GM19023 (cell line): ENCODE results near the gene HFM1.
"Not testable (repeated sequence)": the region's sequence is repeated elsewhere in the genome, so short reads cannot be mapped to it uniquely, and the experiment has no call there.

Source experiments
- ATAC-seq: cut with Tn5 transposase; IDR thresholded peaks from one replicate; pipeline ENCODE4 v1.9.1; 2021; ENCODE audit warnings: mild to moderate bottlenecking, moderate library complexity; ENCODE audit not compliant: unreplicated experiment

Gene HFM1

GRCh38 chr1:91349524-91349923, 55.1 kb downstream of the HFM1 start:
- ATAC-seq, result no peak

- no peak for ATAC-seq
These were observed 57.8 kb downstream of the HFM1 start for GRCh38 chr1:91346824-91347223.

- no peak for ATAC-seq
These were observed 59.1 kb downstream of the HFM1 start for GRCh38 chr1:91345395-91346005.

GRCh38 chr1:91338501-91338900, 66.1 kb downstream of the HFM1 start:
- no peak for ATAC-seq

GRCh38 chr1:91335603-91336002, 69.0 kb downstream of the HFM1 start:
- ATAC-seq, result no peak

GRCh38 chr1:91334856-91335255, 69.8 kb downstream of the HFM1 start:
- ATAC-seq, result no peak

- ATAC-seq, result no peak
These were observed 79.2 kb downstream of the HFM1 start for GRCh38 chr1:91325456-91325855.

GRCh38 chr1:91314643-91315042, 90.0 kb downstream of the HFM1 start:
- no peak for ATAC-seq

- ATAC-seq, result no peak
These were observed 93.0 kb downstream of the HFM1 start for GRCh38 chr1:91311672-91312071.

- no peak for ATAC-seq
These were observed 96.1 kb downstream of the HFM1 start for GRCh38 chr1:91308544-91308943.

GRCh38 chr1:91307784-91308409, 96.7 kb downstream of the HFM1 start:
- ATAC-seq, result no peak

- ATAC-seq, result no peak
These were observed 101.5 kb downstream of the HFM1 start for GRCh38 chr1:91303165-91303564.

- ATAC-seq, result not testable (repeated sequence)
These were observed 115.6 kb downstream of the HFM1 start for GRCh38 chr1:91288843-91289553.

- ATAC-seq, result not testable (repeated sequence)
These were observed 117.7 kb downstream of the HFM1 start for GRCh38 chr1:91286962-91287317.

GRCh38 chr1:91286259-91286961, 118.2 kb downstream of the HFM1 start:
- not testable (repeated sequence) for ATAC-seq

- ATAC-seq, result no peak
These were observed 121.3 kb downstream of the HFM1 start for GRCh38 chr1:91283421-91283726.

- ATAC-seq, result no peak
These were observed 121.8 kb downstream of the HFM1 start for GRCh38 chr1:91282695-91283420.

- ATAC-seq, result no peak
These were observed 122.9 kb downstream of the HFM1 start for GRCh38 chr1:91281782-91282181.

- no peak for ATAC-seq
These were observed 125.9 kb downstream of the HFM1 start for GRCh38 chr1:91278754-91279153.

GRCh38 chr1:91273875-91274274, 130.8 kb downstream of the HFM1 start:
- ATAC-seq, result no peak

GRCh38 chr1:91261655-91262054, 143.0 kb downstream of the HFM1 start:
- ATAC-seq, result no peak
